ENCODE data around the gene NSUN3.
A peak's percentile ranks its signal among the peaks of the same experiment; 100 is the strongest.
"Not testable (repeated sequence)": the region's sequence is repeated elsewhere in the genome, so short reads cannot be mapped to it uniquely, and the experiment has no call there.

NSUN3 gene

DNA sequence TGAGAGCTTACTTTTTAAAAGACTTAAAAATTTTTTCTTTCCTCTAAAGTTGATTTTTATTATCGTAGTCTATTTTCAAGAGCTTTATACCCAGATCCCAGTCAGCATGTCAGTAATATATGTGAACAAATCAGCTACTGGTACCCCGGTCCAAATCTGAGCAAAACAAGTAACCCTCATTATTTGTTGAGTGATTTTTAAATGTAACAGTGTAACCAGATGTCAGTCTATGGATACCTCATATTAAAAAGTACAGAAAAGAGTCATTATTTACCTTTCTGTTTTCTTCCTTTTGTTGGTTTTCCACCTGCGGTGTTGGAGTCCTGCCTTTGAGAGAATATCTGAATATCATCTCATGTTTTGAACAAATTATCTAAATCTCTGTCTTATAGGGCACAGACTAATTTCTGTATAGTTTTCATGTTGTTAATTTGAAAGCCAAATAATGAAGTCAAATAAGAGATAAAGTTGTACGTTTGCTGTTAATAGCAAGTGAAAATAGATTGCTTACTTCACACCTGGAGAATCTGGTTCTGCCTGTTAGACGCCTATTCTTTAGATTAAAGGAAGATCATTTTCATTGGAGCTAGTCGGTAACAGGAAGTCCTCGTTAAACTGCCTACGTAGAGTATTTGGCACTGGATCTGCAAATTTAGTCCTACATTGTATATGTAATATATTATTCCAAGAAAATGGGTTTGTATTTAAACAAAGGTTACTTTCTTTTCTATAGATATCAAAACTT lies 34.6 kb upstream of the NSUN3 start, which contains the start of gene STX19:
TSS of gene STX19 (minus strand) at position 505 of the 745 bp plus-strand sequence. CDS start 13,328 bp downstream, outside the sequence.
- no peak for TF ChIP-seq CTCF (IDR thresholded peaks at IDR 0.05; ENCODE audit: control extremely low read depth, extremely low read depth, low read depth, missing control alignments)
- ChIA-PET CTCF (interaction anchor here (1.0 to 1.5 kb wide), 2 partner anchors 8 to 23 kb away, joined by 3 to 5 read pairs; no protein-coding TSS in a partner anchor), POLR2A (no interaction called here)
- no peak for DNase-seq (ENCODE audit: extremely low spot score)

GRCh38 chr3:94036909-94037507 lies 25.9 kb upstream of the NSUN3 start:
- ChIA-PET CTCF (interaction anchor here (0.9 to 2.3 kb wide), 10 partner anchors 9 to 78 kb away, joined by 3 to 14 read pairs (median 4); partner anchors contain the start of genes DHFR2, NSUN3 and STX19), POLR2A (no interaction called here)
- TF ChIP-seq CTCF (IDR thresholded peaks at IDR 0.05; ENCODE audit: control extremely low read depth, extremely low read depth, low read depth, missing control alignments): peak; percentile 31
- peak; percentile 18 for DNase-seq (ENCODE audit: extremely low spot score)

- ChIA-PET CTCF (no interaction called here), POLR2A (no interaction called here)
- TF ChIP-seq CTCF (IDR thresholded peaks at IDR 0.05; ENCODE audit: control extremely low read depth, extremely low read depth, low read depth, missing control alignments): no peak
- DNase-seq (ENCODE audit: extremely low spot score): no peak
Observed at GRCh38 chr3:94043285-94043684, 19.6 kb upstream of the NSUN3 start.

GRCh38 chr3:94044100-94044936 lies 18.5 kb upstream of the NSUN3 start:
- CTCF ChIA-PET; DNase-seq (ENCODE audit: extremely low spot score); POLR2A ChIA-PET: not testable (repeated sequence)

GRCh38 chr3:94046533-94046932 lies 16.3 kb upstream of the NSUN3 start:
- no peak for TF ChIP-seq CTCF (IDR thresholded peaks at IDR 0.05; ENCODE audit: control extremely low read depth, extremely low read depth, low read depth, missing control alignments)
- CTCF ChIA-PET: no interaction called here
- DNase-seq (ENCODE audit: extremely low spot score): no peak
- POLR2A ChIA-PET: no interaction called here

- POLR2A ChIA-PET: no interaction called here
- TF ChIP-seq CTCF (IDR thresholded peaks at IDR 0.05; ENCODE audit: control extremely low read depth, extremely low read depth, low read depth, missing control alignments): no peak
- CTCF ChIA-PET: interaction anchor here (0.9 to 1.4 kb wide), 2 partner anchors 10 to 41 kb away, joined by 3 to 5 read pairs; no protein-coding TSS in a partner anchor
Observed at GRCh38 chr3:94049267-94049666, 13.6 kb upstream of the NSUN3 start.

More at GRCh38 chr3:94049267-94049666, 13.6 kb upstream of the NSUN3 start:
- no peak for DNase-seq (ENCODE audit: extremely low spot score)

All from GM10248 (cell line).